Activated CD8-positive, alpha-beta T cell treated with anti-CD3 and anti-CD28 coated beads for 36 hours (primary cell): ENCODE results near the gene RICTOR. TPM values are rescaled to one million over a fixed set of nuclear protein-coding genes. Genes with fewer than 3 reads are reported as not detected.

Source experiments
- ATAC-seq: fragments of 200-7000 bp; cut with Tn5 transposase; one replicate; pipeline ENCODE4 v1.10.0; 2021; ENCODE audit warnings: mild to moderate bottlenecking, moderate library complexity
- CTCF ChIA-PET: fragments of 350-600 bp; sonication (Branson Sonifier 250); formaldehyde crosslinking; loops from one replicate; lab custom pipeline; 2021; ENCODE audit warnings: antibody characterized with exemption; lab: Charles Lee
- POLR2A ChIA-PET: fragments of 350-600 bp; sonication (Branson Sonifier 250); formaldehyde crosslinking; loops from one replicate; lab custom pipeline; 2021; ENCODE audit warnings: antibody characterized with exemption; lab: Charles Lee
- DNase-seq: peaks from one replicate; pipeline ENCODE4 v3.0.0-alpha.2; 2020
- H3K27ac Mint-ChIP-seq: one replicate; pipeline ENCODE4 v1.8.0; 2021; ENCODE audit warnings: mild to moderate bottlenecking, mixed read lengths
- H3K27me3 Mint-ChIP-seq: one replicate; pipeline ENCODE4 v1.8.0; 2021; ENCODE audit warnings: mixed read lengths
- H3K36me3 Mint-ChIP-seq: one replicate; pipeline ENCODE4 v1.8.0; 2021; ENCODE audit warnings: low read depth, mixed read lengths
- H3K4me1 Mint-ChIP-seq: one replicate; pipeline ENCODE4 v1.8.0; 2021; ENCODE audit warnings: low read depth, mixed read lengths
- H3K4me3 Mint-ChIP-seq: one replicate; pipeline ENCODE4 v1.8.0; 2021; ENCODE audit warnings: mild to moderate bottlenecking, moderate library complexity, mixed read lengths
- H3K9me3 Mint-ChIP-seq: one replicate; pipeline ENCODE4 v1.8.0; 2021; ENCODE audit warnings: mixed read lengths
- intact Hi-C: fragments of 100-400 bp; cut with micrococcal nuclease; formaldehyde crosslinking; loops from one replicate; pipeline ENCODE4 v1.10.0; 2022
- total RNA-seq, 2 experiments: library from RNA; stranded (reverse); gene quantifications; one replicate each; pipeline ENCODE4 v1.2.3, GENCODE V29; 2021
- TF ChIP-seq, protein P1 (sequence below): fragments of 200-600 bp; IDR thresholded peaks from one replicate; pipeline ENCODE4 v1.8.0; 2022; ENCODE audit warnings: antibody characterized with exemption, mild to moderate bottlenecking

Gene RICTOR
- total RNA-seq, 2 experiments from 2014 or later = 23.9 to 26.1 TPM

DNA sequence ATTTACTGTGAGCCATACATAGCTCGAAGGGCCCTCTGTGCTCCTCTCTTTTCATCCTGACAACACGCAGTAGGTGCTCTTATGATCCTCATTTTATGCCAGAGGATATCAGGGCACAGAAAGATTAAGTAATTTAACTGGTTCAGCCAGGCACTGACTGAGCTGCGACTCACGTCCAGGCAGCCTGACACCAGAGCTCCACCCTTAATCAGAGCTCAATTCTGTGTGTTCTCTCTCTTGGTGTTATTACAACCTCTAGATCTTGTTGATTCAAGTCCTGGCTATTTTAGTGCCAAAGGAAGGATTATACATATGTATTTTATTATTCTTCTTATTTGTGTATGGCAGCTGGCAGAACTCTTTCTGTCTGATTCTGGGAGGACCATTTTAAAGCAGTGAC lies 168.7 kb downstream of the RICTOR start:
- peaks cover 9% of the 10 kb centered on the region for H3K27me3 Mint-ChIP-seq
- no peak overlapping the region for H3K27ac Mint-ChIP-seq
- no peaks in the 10 kb centered on the region for H3K36me3 Mint-ChIP-seq
- ATAC-seq = no peak
- TF ChIP-seq, protein P1, sequence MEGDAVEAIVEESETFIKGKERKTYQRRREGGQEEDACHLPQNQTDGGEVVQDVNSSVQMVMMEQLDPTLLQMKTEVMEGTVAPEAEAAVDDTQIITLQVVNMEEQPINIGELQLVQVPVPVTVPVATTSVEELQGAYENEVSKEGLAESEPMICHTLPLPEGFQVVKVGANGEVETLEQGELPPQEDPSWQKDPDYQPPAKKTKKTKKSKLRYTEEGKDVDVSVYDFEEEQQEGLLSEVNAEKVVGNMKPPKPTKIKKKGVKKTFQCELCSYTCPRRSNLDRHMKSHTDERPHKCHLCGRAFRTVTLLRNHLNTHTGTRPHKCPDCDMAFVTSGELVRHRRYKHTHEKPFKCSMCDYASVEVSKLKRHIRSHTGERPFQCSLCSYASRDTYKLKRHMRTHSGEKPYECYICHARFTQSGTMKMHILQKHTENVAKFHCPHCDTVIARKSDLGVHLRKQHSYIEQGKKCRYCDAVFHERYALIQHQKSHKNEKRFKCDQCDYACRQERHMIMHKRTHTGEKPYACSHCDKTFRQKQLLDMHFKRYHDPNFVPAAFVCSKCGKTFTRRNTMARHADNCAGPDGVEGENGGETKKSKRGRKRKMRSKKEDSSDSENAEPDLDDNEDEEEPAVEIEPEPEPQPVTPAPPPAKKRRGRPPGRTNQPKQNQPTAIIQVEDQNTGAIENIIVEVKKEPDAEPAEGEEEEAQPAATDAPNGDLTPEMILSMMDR = no peak
- H3K4me1 Mint-ChIP-seq = no peaks in the 10 kb centered on the region
- ChIA-PET CTCF (interaction anchor here (0.6 kb wide), 1 partner anchor 175 kb away, joined by 3 read pairs; no protein-coding TSS in a partner anchor), POLR2A (no interaction called here)
- no peak for DNase-seq
- intact Hi-C loops = no loop called here
- no peak overlapping the region for H3K4me3 Mint-ChIP-seq
- H3K9me3 Mint-ChIP-seq = peaks cover 5% of the 10 kb centered on the region

DNA sequence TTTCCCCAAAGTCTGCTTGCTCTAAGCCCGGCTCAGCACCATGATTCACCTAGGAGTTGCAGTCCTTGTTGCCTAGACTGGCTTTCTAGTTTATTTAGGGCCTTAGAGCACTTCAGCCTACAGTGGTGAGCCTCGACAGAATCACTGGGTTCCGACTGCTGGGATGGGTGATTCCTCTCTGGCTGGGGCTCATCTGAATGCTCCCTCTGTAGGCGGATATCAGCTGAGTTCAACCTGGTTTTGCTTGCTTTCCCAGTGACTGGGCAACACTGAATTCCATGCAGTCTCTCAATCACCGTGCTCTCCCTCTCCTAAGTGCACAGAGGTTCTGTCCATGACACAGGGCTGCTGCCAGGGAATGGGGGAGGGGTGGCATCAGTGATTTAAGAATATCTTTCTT lies 174.3 kb downstream of the RICTOR start:
- no peak for ATAC-seq
- H3K27me3 Mint-ChIP-seq = peaks cover 1% of the 10 kb centered on the region
- DNase-seq = no peak
- H3K4me3 Mint-ChIP-seq = no peak overlapping the region
- intact Hi-C loops = no loop called here
- H3K27ac Mint-ChIP-seq = no peak overlapping the region
- ChIA-PET CTCF (no interaction called here), POLR2A (no interaction called here)
- TF ChIP-seq, protein P1 = no peak
- H3K4me1 Mint-ChIP-seq = no peaks in the 10 kb centered on the region
- H3K36me3 Mint-ChIP-seq = no peaks in the 10 kb centered on the region
- peaks cover 6% of the 10 kb centered on the region for H3K9me3 Mint-ChIP-seq

DNA sequence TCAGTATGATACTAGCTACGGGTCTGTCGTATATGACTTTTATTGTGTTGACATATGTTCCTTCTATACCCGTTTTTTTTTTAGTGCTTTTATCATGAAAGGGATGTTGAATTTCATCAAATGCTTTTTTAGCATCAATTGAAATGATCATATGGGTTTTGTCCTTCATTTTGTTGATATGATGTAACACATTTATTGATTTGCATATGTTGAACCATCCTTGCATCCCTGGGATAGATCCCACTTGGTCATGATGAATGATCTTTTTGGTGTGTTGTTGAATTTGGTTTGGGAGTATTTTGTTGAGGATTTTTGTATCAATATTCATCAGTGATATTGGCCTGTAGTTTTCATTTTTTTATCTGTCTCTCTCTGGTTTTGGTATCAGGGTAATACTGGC lies 177.4 kb downstream of the RICTOR start:
- intact Hi-C loops = no loop called here
- Mint-ChIP-seq H3K36me3 (no peaks in the 10 kb centered on the region), H3K27ac (no peak overlapping the region), H3K4me1 (no peaks in the 10 kb centered on the region), H3K27me3 (peaks cover 5% of the 10 kb centered on the region), H3K4me3 (no peak overlapping the region), H3K9me3 (peaks cover 11% of the 10 kb centered on the region)
- TF ChIP-seq, protein P1 = no peak
- DNase-seq = no peak
- ChIA-PET POLR2A (no interaction called here), CTCF (no interaction called here)
- ATAC-seq = no peak

DNA sequence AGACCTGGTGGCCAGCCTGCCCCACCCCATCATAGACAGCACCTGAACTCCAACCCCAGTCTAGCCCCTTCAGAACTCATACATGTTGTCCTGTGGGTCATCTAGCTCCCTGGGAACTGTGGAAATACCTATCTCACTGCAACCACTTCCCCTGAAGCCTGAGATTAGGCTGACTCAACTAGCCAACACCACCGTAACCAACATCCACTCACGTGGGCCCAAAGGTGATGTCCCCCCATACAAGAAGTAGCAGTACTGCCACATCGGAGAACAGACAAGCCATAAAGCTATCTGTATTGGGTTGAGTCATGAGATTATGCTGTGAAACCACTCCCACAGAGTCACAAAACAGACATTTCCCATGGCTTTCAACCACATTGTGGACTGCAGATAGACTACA lies 181.8 kb downstream of the RICTOR start:
- no peaks in the 10 kb centered on the region for H3K36me3 Mint-ChIP-seq
- TF ChIP-seq, protein P1 = no peak
- ChIA-PET POLR2A (no interaction called here), CTCF (interaction anchor here (1.1 kb wide), 1 partner anchor 30 kb away, joined by 3 read pairs; no protein-coding TSS in a partner anchor)
- no peak for DNase-seq
- peaks cover 20% of the 10 kb centered on the region for H3K27me3 Mint-ChIP-seq
- no peak overlapping the region for H3K4me3 Mint-ChIP-seq
- no peaks in the 10 kb centered on the region for H3K4me1 Mint-ChIP-seq
- peaks cover 11% of the 10 kb centered on the region for H3K9me3 Mint-ChIP-seq
- no peak overlapping the region for H3K27ac Mint-ChIP-seq
- no peak for ATAC-seq
- intact Hi-C loops = no loop called here

DNA sequence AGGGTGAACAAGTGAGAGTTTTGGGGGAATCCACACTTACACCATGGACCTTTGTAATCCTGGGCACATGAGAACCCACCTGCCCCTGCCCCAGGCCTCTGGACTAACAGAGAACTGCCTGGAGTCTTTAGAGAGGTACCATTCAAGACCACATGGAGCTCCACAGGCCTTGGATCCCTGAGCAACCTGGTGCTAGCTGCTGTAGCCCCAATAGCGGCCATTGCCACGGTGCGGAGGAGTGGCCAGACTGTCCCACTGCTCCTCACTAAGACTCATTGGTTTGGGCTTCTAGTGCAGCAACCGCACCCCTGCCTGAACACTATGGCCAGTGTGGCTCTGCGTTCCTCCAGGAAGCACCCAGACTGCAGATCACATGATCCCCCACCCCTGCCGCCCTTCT lies 182.6 kb downstream of the RICTOR start:
- TF ChIP-seq, protein P1 = no peak
- ChIA-PET CTCF (no interaction called here), POLR2A (no interaction called here)
- H3K4me3 Mint-ChIP-seq = no peak overlapping the region
- ATAC-seq (no peak), DNase-seq (no peak)
- H3K9me3 Mint-ChIP-seq = peaks cover 11% of the 10 kb centered on the region
- no peaks in the 10 kb centered on the region for H3K4me1 Mint-ChIP-seq
- peaks cover 20% of the 10 kb centered on the region for H3K27me3 Mint-ChIP-seq
- intact Hi-C loops = no loop called here
- no peaks in the 10 kb centered on the region for H3K36me3 Mint-ChIP-seq
- H3K27ac Mint-ChIP-seq = no peak overlapping the region
